ENCODE measurements around the gene FARS2.

The FARS2 gene

GRCh38 chr6:5237805-5238204 is 23.5 kb upstream of the FARS2 start:
- Mint-ChIP-seq H3K9me3 (no peaks in the 10 kb centered on the region), H3K4me1 (ENCODE audit: low read depth) (peaks cover 4% of the 10 kb centered on the region), H3K27me3 (ENCODE audit: low read depth) (no peaks in the 10 kb centered on the region), H3K4me3 (no peak overlapping the region), H3K36me3 (ENCODE audit: low read depth) (no peaks in the 10 kb centered on the region), H3K27ac (no peak overlapping the region)
- no peak for DNase-seq (ENCODE audit: low spot score)

- Mint-ChIP-seq H3K9me3 (no peaks in the 10 kb centered on the region), H3K27me3 (ENCODE audit: low read depth) (no peaks in the 10 kb centered on the region), H3K4me1 (ENCODE audit: low read depth) (peaks cover 3% of the 10 kb centered on the region), H3K36me3 (ENCODE audit: low read depth) (no peaks in the 10 kb centered on the region), H3K27ac (no peak overlapping the region), H3K4me3 (no peak overlapping the region)
- no peak for DNase-seq (ENCODE audit: low spot score)
These were observed 23.0 kb upstream of the FARS2 start for GRCh38 chr6:5238336-5238735.

- Mint-ChIP-seq H3K36me3 (ENCODE audit: low read depth) (no peaks in the 10 kb centered on the region), H3K9me3 (no peaks in the 10 kb centered on the region), H3K27me3 (ENCODE audit: low read depth) (no peaks in the 10 kb centered on the region), H3K4me3 (no peak overlapping the region), H3K27ac (no peak overlapping the region), H3K4me1 (ENCODE audit: low read depth) (no peaks in the 10 kb centered on the region)
- no peak for DNase-seq (ENCODE audit: low spot score)
These were observed 20.1 kb upstream of the FARS2 start for GRCh38 chr6:5241252-5241651.

- H3K27ac Mint-ChIP-seq = no peak overlapping the region
- no peak overlapping the region for H3K4me3 Mint-ChIP-seq
- H3K4me1 Mint-ChIP-seq (ENCODE audit: low read depth) = no peaks in the 10 kb centered on the region
- no peaks in the 10 kb centered on the region for H3K9me3 Mint-ChIP-seq
- no peaks in the 10 kb centered on the region for H3K27me3 Mint-ChIP-seq (ENCODE audit: low read depth)
- no peak for DNase-seq (ENCODE audit: low spot score)
- H3K36me3 Mint-ChIP-seq (ENCODE audit: low read depth) = no peaks in the 10 kb centered on the region
These were observed 18.2 kb upstream of the FARS2 start for GRCh38 chr6:5243069-5243468.

GRCh38 chr6:5246141-5247097 is 14.9 kb upstream of the FARS2 start:
- Mint-ChIP-seq H3K36me3 (ENCODE audit: low read depth) (peaks cover 6% of the 10 kb centered on the region), H3K4me1 (ENCODE audit: low read depth) (no peaks in the 10 kb centered on the region), H3K27ac (no peak overlapping the region), H3K27me3 (ENCODE audit: low read depth) (no peaks in the 10 kb centered on the region), H3K4me3 (no peak overlapping the region), H3K9me3 (peaks cover 4% of the 10 kb centered on the region)
- no peak for DNase-seq (ENCODE audit: low spot score)

GRCh38 chr6:5247201-5247600 is 14.1 kb upstream of the FARS2 start:
- Mint-ChIP-seq H3K27ac (no peak overlapping the region), H3K9me3 (peaks cover 4% of the 10 kb centered on the region), H3K4me1 (ENCODE audit: low read depth) (no peaks in the 10 kb centered on the region), H3K27me3 (ENCODE audit: low read depth) (no peaks in the 10 kb centered on the region), H3K4me3 (no peak overlapping the region), H3K36me3 (ENCODE audit: low read depth) (peaks cover 9% of the 10 kb centered on the region)
- no peak for DNase-seq (ENCODE audit: low spot score)

- DNase-seq (ENCODE audit: low spot score) = no peak
- no peak overlapping the region for H3K27ac Mint-ChIP-seq
- no peaks in the 10 kb centered on the region for H3K4me1 Mint-ChIP-seq (ENCODE audit: low read depth)
- H3K9me3 Mint-ChIP-seq = peaks cover 4% of the 10 kb centered on the region
- no peak overlapping the region for H3K4me3 Mint-ChIP-seq
- no peaks in the 10 kb centered on the region for H3K27me3 Mint-ChIP-seq (ENCODE audit: low read depth)
- H3K36me3 Mint-ChIP-seq (ENCODE audit: low read depth) = peaks cover 12% of the 10 kb centered on the region
These were observed 12.8 kb upstream of the FARS2 start for GRCh38 chr6:5248302-5249098.

- Mint-ChIP-seq H3K36me3 (ENCODE audit: low read depth) (peaks cover 12% of the 10 kb centered on the region), H3K27me3 (ENCODE audit: low read depth) (no peaks in the 10 kb centered on the region), H3K4me3 (no peak overlapping the region), H3K27ac (no peak overlapping the region), H3K4me1 (ENCODE audit: low read depth) (no peaks in the 10 kb centered on the region), H3K9me3 (peaks cover 4% of the 10 kb centered on the region)
- DNase-seq (ENCODE audit: low spot score) = no peak
These were observed 11.7 kb upstream of the FARS2 start for GRCh38 chr6:5249451-5250122.

- Mint-ChIP-seq H3K36me3 (ENCODE audit: low read depth) (peaks cover 12% of the 10 kb centered on the region), H3K4me1 (ENCODE audit: low read depth) (no peaks in the 10 kb centered on the region), H3K27me3 (ENCODE audit: low read depth) (no peaks in the 10 kb centered on the region), H3K4me3 (no peak overlapping the region), H3K9me3 (peaks cover 4% of the 10 kb centered on the region), H3K27ac (no peak overlapping the region)
- DNase-seq (ENCODE audit: low spot score) = no peak
These were observed 10.9 kb upstream of the FARS2 start for GRCh38 chr6:5250451-5250850.

- Mint-ChIP-seq H3K36me3 (ENCODE audit: low read depth) (peaks cover 12% of the 10 kb centered on the region), H3K27ac (no peak overlapping the region), H3K27me3 (ENCODE audit: low read depth) (no peaks in the 10 kb centered on the region), H3K9me3 (peaks cover 4% of the 10 kb centered on the region), H3K4me1 (ENCODE audit: low read depth) (no peaks in the 10 kb centered on the region), H3K4me3 (no peak overlapping the region)
- no peak for DNase-seq (ENCODE audit: low spot score)
These were observed 10.4 kb upstream of the FARS2 start for GRCh38 chr6:5250911-5251310.

GRCh38 chr6:5256952-5257351 is 4.4 kb upstream of the FARS2 start:
- Mint-ChIP-seq H3K4me3 (no peak overlapping the region), H3K36me3 (ENCODE audit: low read depth) (peaks cover 12% of the 10 kb centered on the region), H3K4me1 (ENCODE audit: low read depth) (peaks cover 22% of the 10 kb centered on the region), H3K27ac (no peak overlapping the region), H3K27me3 (ENCODE audit: low read depth) (no peaks in the 10 kb centered on the region), H3K9me3 (no peaks in the 10 kb centered on the region)
- no peak for DNase-seq (ENCODE audit: low spot score)

GRCh38 chr6:5257400-5257799 is 3.9 kb upstream of the FARS2 start:
- Mint-ChIP-seq H3K4me3 (no peak overlapping the region), H3K27me3 (ENCODE audit: low read depth) (no peaks in the 10 kb centered on the region), H3K27ac (no peak overlapping the region), H3K9me3 (no peaks in the 10 kb centered on the region), H3K4me1 (ENCODE audit: low read depth) (peaks cover 23% of the 10 kb centered on the region), H3K36me3 (ENCODE audit: low read depth) (peaks cover 12% of the 10 kb centered on the region)
- DNase-seq (ENCODE audit: low spot score) = no peak

- peaks cover 29% of the 10 kb centered on the region for H3K4me1 Mint-ChIP-seq (ENCODE audit: low read depth)
- DNase-seq (ENCODE audit: low spot score) = no peak
- H3K36me3 Mint-ChIP-seq (ENCODE audit: low read depth) = peaks cover 11% of the 10 kb centered on the region
- H3K9me3 Mint-ChIP-seq = no peaks in the 10 kb centered on the region
- H3K27ac Mint-ChIP-seq = peak overlapping the region; percentile 100
- no peaks in the 10 kb centered on the region for H3K27me3 Mint-ChIP-seq (ENCODE audit: low read depth)
- peak overlapping the region; percentile 97 for H3K4me3 Mint-ChIP-seq
These were observed 1.9 kb upstream of the FARS2 start for GRCh38 chr6:5259428-5259827.
